ENCODE results near the gene SRRM3. TPM values are rescaled to one million over a fixed set of nuclear protein-coding genes. Genes with fewer than 3 reads are reported as not detected.

Gene SRRM3
- total RNA-seq, 1 donor from 2014 or later: 6.1 TPM

DNA sequence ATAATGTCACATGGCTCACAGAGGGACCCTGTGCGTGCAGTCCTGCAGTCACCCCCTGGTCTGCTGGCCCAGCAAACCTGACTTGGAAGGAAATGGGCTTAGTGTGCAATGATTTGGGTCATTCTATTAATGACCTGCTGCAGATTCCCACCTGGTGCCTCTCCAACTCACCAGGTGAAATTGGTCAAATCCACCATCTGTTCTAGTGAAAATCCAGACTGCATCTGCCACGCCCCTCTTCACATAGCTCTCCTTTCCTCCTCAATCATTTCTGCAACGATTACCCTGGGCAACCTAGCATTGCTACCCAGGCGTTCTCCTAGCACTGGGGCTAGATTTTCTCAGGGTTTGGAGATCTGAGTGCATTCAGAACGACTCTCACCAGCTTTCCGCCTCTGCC lies 29.4 kb downstream of the SRRM3 start:
- Histone ChIP-seq H3K4me3 (no peak overlapping the region), H3K27me3 (ENCODE audit: low read depth) (peaks cover 100% of the 10 kb centered on the region), H3K27ac (replicated peaks) (no peak overlapping the region), H3K9me3 (replicated peaks) (no peaks in the 10 kb centered on the region), H3K36me3 (no peaks in the 10 kb centered on the region), H3K4me1 (peaks cover 5% of the 10 kb centered on the region)
- no peak for DNase-seq
- TF ChIP-seq, protein P1, sequence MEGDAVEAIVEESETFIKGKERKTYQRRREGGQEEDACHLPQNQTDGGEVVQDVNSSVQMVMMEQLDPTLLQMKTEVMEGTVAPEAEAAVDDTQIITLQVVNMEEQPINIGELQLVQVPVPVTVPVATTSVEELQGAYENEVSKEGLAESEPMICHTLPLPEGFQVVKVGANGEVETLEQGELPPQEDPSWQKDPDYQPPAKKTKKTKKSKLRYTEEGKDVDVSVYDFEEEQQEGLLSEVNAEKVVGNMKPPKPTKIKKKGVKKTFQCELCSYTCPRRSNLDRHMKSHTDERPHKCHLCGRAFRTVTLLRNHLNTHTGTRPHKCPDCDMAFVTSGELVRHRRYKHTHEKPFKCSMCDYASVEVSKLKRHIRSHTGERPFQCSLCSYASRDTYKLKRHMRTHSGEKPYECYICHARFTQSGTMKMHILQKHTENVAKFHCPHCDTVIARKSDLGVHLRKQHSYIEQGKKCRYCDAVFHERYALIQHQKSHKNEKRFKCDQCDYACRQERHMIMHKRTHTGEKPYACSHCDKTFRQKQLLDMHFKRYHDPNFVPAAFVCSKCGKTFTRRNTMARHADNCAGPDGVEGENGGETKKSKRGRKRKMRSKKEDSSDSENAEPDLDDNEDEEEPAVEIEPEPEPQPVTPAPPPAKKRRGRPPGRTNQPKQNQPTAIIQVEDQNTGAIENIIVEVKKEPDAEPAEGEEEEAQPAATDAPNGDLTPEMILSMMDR (IDR thresholded peaks at IDR 0.05; ENCODE audit: borderline replicate concordance): no peak
- intact Hi-C loops (cut with micrococcal nuclease): no loop called here

DNA sequence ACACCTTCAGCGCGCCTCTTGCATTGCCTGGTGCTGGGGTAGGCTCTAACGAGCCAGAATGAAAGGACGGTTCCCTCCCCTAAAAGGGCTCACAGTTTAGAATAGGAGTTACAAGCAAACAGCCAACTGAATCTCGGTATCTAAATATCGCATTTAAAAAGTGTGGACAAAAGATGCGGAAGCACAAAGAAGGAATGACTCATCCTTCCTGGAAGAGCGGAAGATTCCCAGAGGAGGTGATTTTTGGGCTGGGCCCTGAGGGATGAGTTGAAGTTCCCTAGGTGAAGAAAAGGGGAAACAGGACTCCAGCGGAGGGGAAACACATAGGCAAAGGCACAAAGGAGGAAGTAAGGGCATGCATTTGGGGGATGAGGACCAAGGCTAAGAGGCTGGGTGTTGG lies 29.9 kb downstream of the SRRM3 start:
- intact Hi-C loops (cut with micrococcal nuclease): no loop called here
- Histone ChIP-seq H3K4me1 (peaks cover 5% of the 10 kb centered on the region), H3K27me3 (ENCODE audit: low read depth) (peaks cover 100% of the 10 kb centered on the region), H3K27ac (replicated peaks) (no peak overlapping the region), H3K9me3 (replicated peaks) (no peaks in the 10 kb centered on the region), H3K36me3 (no peaks in the 10 kb centered on the region), H3K4me3 (no peak overlapping the region)
- no peak for DNase-seq
- TF ChIP-seq, protein P1 (IDR thresholded peaks at IDR 0.05; ENCODE audit: borderline replicate concordance): no peak

DNA sequence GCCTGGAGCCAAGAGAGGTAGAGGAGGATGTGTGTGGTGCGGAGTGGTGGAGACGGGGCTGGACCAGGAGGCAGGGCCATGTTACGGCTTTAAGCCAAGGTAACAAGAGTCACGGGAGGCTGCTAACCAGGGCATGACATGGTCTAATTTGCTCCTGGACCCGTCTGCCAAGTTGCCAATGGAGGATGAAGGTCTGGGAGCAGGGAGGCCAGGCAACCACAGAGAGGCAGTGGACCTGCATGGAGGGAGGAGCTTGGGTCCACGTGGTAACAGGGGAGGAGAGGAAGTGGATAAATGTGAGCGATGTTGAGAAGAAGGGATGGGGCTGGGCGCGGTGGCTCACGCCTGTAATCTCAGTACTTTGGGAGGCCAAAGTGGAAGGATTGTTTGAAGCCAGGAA lies 31.0 kb downstream of the SRRM3 start:
- no peaks in the 10 kb centered on the region for H3K36me3 ChIP-seq
- H3K9me3 ChIP-seq (replicated peaks): no peaks in the 10 kb centered on the region
- H3K27ac ChIP-seq (replicated peaks): no peak overlapping the region
- TF ChIP-seq, protein P1 (IDR thresholded peaks at IDR 0.05; ENCODE audit: borderline replicate concordance): no peak
- no peak for DNase-seq
- no peak overlapping the region for H3K4me3 ChIP-seq
- peaks cover 100% of the 10 kb centered on the region for H3K27me3 ChIP-seq (ENCODE audit: low read depth)
- intact Hi-C loops (cut with micrococcal nuclease): no loop called here
- peaks cover 5% of the 10 kb centered on the region for H3K4me1 ChIP-seq

DNA sequence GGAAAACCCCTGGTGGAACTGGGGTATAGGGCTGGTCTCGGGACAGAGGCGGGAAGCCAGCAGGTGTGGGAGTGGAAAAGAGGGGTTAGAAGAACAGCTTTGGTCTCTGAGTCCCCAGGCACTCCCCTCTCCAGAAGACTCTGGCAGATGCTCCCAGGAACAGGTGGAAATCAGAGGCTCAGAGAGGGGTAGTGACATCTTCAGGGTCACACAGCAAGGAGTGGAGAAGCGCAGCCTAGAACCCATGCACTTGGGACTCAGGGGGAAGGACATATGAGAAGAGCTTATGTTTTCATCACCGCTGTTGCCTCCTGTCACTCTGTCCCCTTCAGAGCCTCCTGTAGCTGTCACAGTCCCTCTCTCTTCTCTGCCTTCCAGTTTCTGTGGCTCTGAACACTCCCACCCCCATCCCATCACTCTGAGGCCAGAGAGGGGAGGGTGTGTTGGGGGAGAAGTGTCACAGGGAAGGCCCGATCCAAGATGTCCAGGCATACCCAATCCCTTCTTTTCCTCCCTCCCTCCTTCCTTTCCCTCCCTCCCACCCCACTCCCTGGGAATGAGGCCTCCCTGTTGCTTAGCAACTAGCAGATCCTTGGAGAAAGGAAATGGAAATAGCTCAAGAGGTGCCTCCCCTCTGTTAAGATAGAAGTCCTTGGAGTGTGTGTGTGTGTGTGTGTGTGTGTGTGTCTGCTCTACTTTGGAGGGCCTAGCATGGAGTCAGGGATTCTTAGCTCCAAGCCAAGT lies 32.0 kb downstream of the SRRM3 start:
- TF ChIP-seq, protein P1 (IDR thresholded peaks at IDR 0.05; ENCODE audit: borderline replicate concordance): no peak
- H3K9me3 ChIP-seq (replicated peaks): no peaks in the 10 kb centered on the region
- no peak overlapping the region for H3K4me3 ChIP-seq
- H3K4me1 ChIP-seq: peaks cover 5% of the 10 kb centered on the region
- DNase-seq: no peak
- no peak overlapping the region for H3K27ac ChIP-seq (replicated peaks)
- peaks cover 100% of the 10 kb centered on the region for H3K27me3 ChIP-seq (ENCODE audit: low read depth)
- intact Hi-C loops (cut with micrococcal nuclease): no loop called here
- no peaks in the 10 kb centered on the region for H3K36me3 ChIP-seq

DNA sequence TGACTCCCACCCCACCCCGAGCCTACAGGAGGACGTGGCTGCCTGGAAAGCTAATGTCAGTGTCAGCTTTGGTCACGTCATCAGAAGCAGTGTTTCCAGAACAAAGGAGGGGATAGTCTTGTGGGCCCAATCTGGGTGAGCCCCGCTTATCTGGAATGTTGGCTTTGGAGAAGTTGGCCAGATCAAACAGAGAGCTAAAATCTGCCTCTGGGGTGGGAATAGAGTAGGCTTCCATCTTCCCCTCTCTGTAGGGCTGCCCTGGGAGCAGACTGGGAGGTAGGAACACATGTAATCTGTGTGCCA lies 32.5 kb downstream of the SRRM3 start:
- Histone ChIP-seq H3K36me3 (no peaks in the 10 kb centered on the region), H3K27ac (replicated peaks) (no peak overlapping the region), H3K9me3 (replicated peaks) (no peaks in the 10 kb centered on the region), H3K4me3 (no peak overlapping the region), H3K27me3 (ENCODE audit: low read depth) (peaks cover 100% of the 10 kb centered on the region), H3K4me1 (peaks cover 5% of the 10 kb centered on the region)
- intact Hi-C loops (cut with micrococcal nuclease): no loop called here
- TF ChIP-seq, protein P1 (IDR thresholded peaks at IDR 0.05; ENCODE audit: borderline replicate concordance): no peak
- DNase-seq: no peak

Data from left ventricle myocardium inferior (tissue), 1 donor.